ENCODE measurements around the gene WRNIP1. TPM values are rescaled to one million over a fixed set of nuclear protein-coding genes. Genes with fewer than 3 reads are reported as not detected.

WRNIP1 gene
- total and polyA plus RNA-seq, 2 of the 4 experiments (the other 2 are of a cell fraction) = 43.7 to 47.1 TPM

DNA sequence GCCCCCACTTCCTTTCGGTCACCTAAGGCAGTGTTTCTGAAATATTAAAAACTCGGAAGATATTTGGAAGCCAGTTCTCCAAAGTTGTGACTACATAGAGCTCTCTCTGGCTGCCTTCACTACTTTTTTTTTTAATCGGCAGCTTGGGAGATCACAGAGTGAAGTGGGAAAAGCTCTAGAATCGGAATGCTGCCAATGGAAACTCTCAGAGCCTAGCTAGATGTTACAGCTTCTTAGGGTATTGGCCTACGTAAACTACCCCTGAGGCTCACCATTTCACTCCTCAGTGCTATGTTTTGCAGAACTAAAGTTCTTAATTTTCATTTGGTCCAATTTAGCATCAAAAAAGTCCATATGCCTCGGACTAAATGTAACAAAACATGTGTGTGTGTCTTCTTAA, 61.9 kb downstream of the WRNIP1 start:
- WGBS, 2 experiments (ENCODE audit: extremely low coverage in 2 of 2, insufficient read length in 1 of 2) = 100% methylated on average over 1 of the region's 6 CpGs; no CpG with 5 or more reads in 1 of the 2 experiments
- Histone ChIP-seq H3K27ac (ENCODE audit: insufficient read depth, low read length) (no peak overlapping the region), H3K9me3 (ENCODE audit: control insufficient read depth, insufficient read depth, low read length) (no peaks in the 10 kb centered on the region), H3K4me3 (ENCODE audit: insufficient read depth, low read depth, low read length) (no peak overlapping the region), H3K14ac (replicated peaks; ENCODE audit: low read depth, low read length) (no peak overlapping the region), H2BK5ac (ENCODE audit: low read depth, low read length, poor library complexity, severe bottlenecking) (no peak overlapping the region), H3K4me2 (ENCODE audit: low read depth, low read length) (no peak overlapping the region), H3K9ac (ENCODE audit: low read depth, low read length) (no peak overlapping the region), H3K79me1 (ENCODE audit: low read depth in 1 of 2, low read length in 2 of 2) (peaks cover 0 to 2% of the 10 kb centered on the region in 2 experiments; a peak in 1 of 4 replicates), H2BK120ac (ENCODE audit: low read depth, low read length) (no peak overlapping the region), H4K20me1 (ENCODE audit: insufficient read depth, low read length) (no peaks in the 10 kb centered on the region), H4K8ac (ENCODE audit: low read depth in 2 of 2, low read length in 2 of 2) (no peak overlapping the region), H3K4ac (ENCODE audit: low read depth, low read length) (no peak overlapping the region), H2AK5ac (ENCODE audit: low read depth, low read length) (no peak overlapping the region), H2BK15ac (ENCODE audit: low read depth, low read length) (no peak overlapping the region), H3K36me3 (ENCODE audit: control insufficient read depth, insufficient read depth, low read length) (no peaks in the 10 kb centered on the region), H4K5ac (ENCODE audit: low read depth, low read length) (no peak overlapping the region), H3K23ac (ENCODE audit: low read depth, low read length) (no peak overlapping the region), H2AFZ (replicated peaks; ENCODE audit: low read length, poor library complexity) (no peak overlapping the region), H3K9me1 (ENCODE audit: insufficient read depth, low read length) (no peaks in the 10 kb centered on the region), H3K27me3 (ENCODE audit: control insufficient read depth, insufficient read depth, low read length) (no peaks in the 10 kb centered on the region), H4K91ac (ENCODE audit: insufficient read depth, low read depth, low read length) (no peak overlapping the region), H2AK9ac (replicated peaks; ENCODE audit: low read depth, low read length, poor library complexity) (no peak overlapping the region), H3K18ac (ENCODE audit: low read depth, low read length) (no peak overlapping the region), H3K4me1 (ENCODE audit: control insufficient read depth, insufficient read depth, low read length) (peaks cover 3% of the 10 kb centered on the region; the same call in 1 of the 2 replicates), H3K56ac (ENCODE audit: extremely low read depth, insufficient read depth, low read length) (no peak overlapping the region), H2BK20ac (ENCODE audit: low read depth, low read length) (no peak overlapping the region)
- BruUV-seq (replicated peaks) = no TSS peak
- ATAC-seq (ENCODE audit: low read depth) (no peak), DNase-seq (no peak)
- TF ChIP-seq SMC3 (IDR thresholded peaks at IDR 0.05; ENCODE audit: low read depth, low read length) (no peak), MXI1 (IDR thresholded peaks at IDR 0.05; ENCODE audit: borderline replicate concordance, low read depth, low read length) (no peak), CEBPB (IDR thresholded peaks at IDR 0.05; ENCODE audit: low read depth, low read length) (no peak), RAD21 (IDR thresholded peaks at IDR 0.05; ENCODE audit: low read length) (no peak), MAFK (IDR thresholded peaks at IDR 0.05; ENCODE audit: low read depth, low read length) (no peak), FOS (IDR thresholded peaks at IDR 0.05; ENCODE audit: low read depth, low read length) (no peak), MAZ (IDR thresholded peaks at IDR 0.05; ENCODE audit: borderline replicate concordance, low read depth, low read length) (no peak), CHD1 (IDR thresholded peaks at IDR 0.05; ENCODE audit: low read depth, low read length) (no peak), RCOR1 (IDR thresholded peaks at IDR 0.05; ENCODE audit: insufficient replicate concordance, low read length) (no peak), POLR2A (IDR thresholded peaks at IDR 0.05; ENCODE audit: low read depth, low read length) (no peak), BHLHE40 (IDR thresholded peaks at IDR 0.05; ENCODE audit: low read depth, low read length) (no peak), RFX5 (IDR thresholded peaks at IDR 0.05; ENCODE audit: low read depth, low read length) (no peak), NFE2L2 (IDR thresholded peaks at IDR 0.05; ENCODE audit: low read depth, low read length) (no peak)
- TF ChIP-seq, protein P1, sequence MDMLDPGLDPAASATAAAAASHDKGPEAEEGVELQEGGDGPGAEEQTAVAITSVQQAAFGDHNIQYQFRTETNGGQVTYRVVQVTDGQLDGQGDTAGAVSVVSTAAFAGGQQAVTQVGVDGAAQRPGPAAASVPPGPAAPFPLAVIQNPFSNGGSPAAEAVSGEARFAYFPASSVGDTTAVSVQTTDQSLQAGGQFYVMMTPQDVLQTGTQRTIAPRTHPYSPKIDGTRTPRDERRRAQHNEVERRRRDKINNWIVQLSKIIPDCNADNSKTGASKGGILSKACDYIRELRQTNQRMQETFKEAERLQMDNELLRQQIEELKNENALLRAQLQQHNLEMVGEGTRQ (IDR thresholded peaks at IDR 0.05; ENCODE audit: low read depth, low read length) = no peak
- TF ChIP-seq, protein P2, sequence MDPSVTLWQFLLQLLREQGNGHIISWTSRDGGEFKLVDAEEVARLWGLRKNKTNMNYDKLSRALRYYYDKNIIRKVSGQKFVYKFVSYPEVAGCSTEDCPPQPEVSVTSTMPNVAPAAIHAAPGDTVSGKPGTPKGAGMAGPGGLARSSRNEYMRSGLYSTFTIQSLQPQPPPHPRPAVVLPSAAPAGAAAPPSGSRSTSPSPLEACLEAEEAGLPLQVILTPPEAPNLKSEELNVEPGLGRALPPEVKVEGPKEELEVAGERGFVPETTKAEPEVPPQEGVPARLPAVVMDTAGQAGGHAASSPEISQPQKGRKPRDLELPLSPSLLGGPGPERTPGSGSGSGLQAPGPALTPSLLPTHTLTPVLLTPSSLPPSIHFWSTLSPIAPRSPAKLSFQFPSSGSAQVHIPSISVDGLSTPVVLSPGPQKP (IDR thresholded peaks at IDR 0.05; ENCODE audit: borderline replicate concordance, low read depth, low read length) = no peak
- TF ChIP-seq, protein P3, sequence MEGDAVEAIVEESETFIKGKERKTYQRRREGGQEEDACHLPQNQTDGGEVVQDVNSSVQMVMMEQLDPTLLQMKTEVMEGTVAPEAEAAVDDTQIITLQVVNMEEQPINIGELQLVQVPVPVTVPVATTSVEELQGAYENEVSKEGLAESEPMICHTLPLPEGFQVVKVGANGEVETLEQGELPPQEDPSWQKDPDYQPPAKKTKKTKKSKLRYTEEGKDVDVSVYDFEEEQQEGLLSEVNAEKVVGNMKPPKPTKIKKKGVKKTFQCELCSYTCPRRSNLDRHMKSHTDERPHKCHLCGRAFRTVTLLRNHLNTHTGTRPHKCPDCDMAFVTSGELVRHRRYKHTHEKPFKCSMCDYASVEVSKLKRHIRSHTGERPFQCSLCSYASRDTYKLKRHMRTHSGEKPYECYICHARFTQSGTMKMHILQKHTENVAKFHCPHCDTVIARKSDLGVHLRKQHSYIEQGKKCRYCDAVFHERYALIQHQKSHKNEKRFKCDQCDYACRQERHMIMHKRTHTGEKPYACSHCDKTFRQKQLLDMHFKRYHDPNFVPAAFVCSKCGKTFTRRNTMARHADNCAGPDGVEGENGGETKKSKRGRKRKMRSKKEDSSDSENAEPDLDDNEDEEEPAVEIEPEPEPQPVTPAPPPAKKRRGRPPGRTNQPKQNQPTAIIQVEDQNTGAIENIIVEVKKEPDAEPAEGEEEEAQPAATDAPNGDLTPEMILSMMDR (conservative IDR thresholded peaks at IDR 0.05; ENCODE audit: low read depth, low read length) = no peak
- dilution Hi-C loops (cut with HindIII; ENCODE audit: low sequenced_read_pairs, unreplicated experiment) (no loop called here), in situ Hi-C loops (cut with MboI; ENCODE audit: low sequenced_read_pairs) (no loop called here), intact Hi-C loops (cut with micrococcal nuclease) (no loop called here)
- ChIA-PET POLR2A (ENCODE audit: unreplicated experiment) (no interaction called here), CTCF (no interaction called here)

Data from IMR-90 (cell line).